WTC11 (cell line): ENCODE results near the gene FBRS.

Source experiments
- ESRRA ChIP-seq: sonication (generic); formaldehyde crosslinking; IDR thresholded peaks from 2 replicates; pipeline ENCODE4 v1.8.1; 2022; ENCODE audit warnings: mild to moderate bottlenecking, missing genetic modification reagents, borderline replicate concordance
- MAX ChIP-seq: sonication (generic); formaldehyde crosslinking; IDR thresholded peaks from 2 replicates; pipeline ENCODE4 v1.8.0; 2022; ENCODE audit warnings: mild to moderate bottlenecking, missing genetic modification reagents
- NFYB ChIP-seq: sonication (generic); formaldehyde crosslinking; conservative IDR thresholded peaks from 2 replicates; pipeline ENCODE4 v1.8.0; 2022; ENCODE audit warnings: low read depth, missing genetic modification reagents
- SMAD3 ChIP-seq: sonication (generic); formaldehyde crosslinking; IDR thresholded peaks from 2 replicates; pipeline ENCODE4 v1.8.0; 2022; ENCODE audit warnings: missing genetic modification reagents, mild to moderate bottlenecking, borderline replicate concordance
- SMAD4 ChIP-seq: sonication (generic); formaldehyde crosslinking; IDR thresholded peaks from 2 replicates; pipeline ENCODE4 v1.8.0; 2022; ENCODE audit warnings: mild to moderate bottlenecking, missing genetic modification reagents
- ZBTB21 ChIP-seq: sonication (generic); formaldehyde crosslinking; IDR thresholded peaks from 2 replicates; pipeline ENCODE4 v1.8.1; 2023; ENCODE audit warnings: mild to moderate bottlenecking, missing genetic modification reagents, borderline replicate concordance
- ZNF121 ChIP-seq: sonication (generic); formaldehyde crosslinking; IDR thresholded peaks from 2 replicates; pipeline ENCODE4 v1.8.0; 2023; ENCODE audit warnings: missing genetic modification reagents
- ZNF281 ChIP-seq: sonication (generic); formaldehyde crosslinking; IDR thresholded peaks from 2 replicates; pipeline ENCODE4 v1.8.0; 2023; ENCODE audit warnings: mild to moderate bottlenecking, missing genetic modification reagents
- TF ChIP-seq, protein P1 (sequence below): fragments of 200-600 bp; IDR thresholded peaks from 2 replicates; pipeline ENCODE4 v1.8.0; 2022; ENCODE audit warnings: antibody characterized with exemption
- TF ChIP-seq, protein P2 (sequence below): sonication (generic); formaldehyde crosslinking; IDR thresholded peaks from 2 replicates; pipeline ENCODE4 v1.8.1; 2023; ENCODE audit warnings: mild to moderate bottlenecking, missing genetic modification reagents
- TF ChIP-seq, protein P3 (sequence below): sonication (generic); formaldehyde crosslinking; IDR thresholded peaks from 2 replicates; pipeline ENCODE4 v1.8.1; 2023; ENCODE audit warnings: mild to moderate bottlenecking, moderate library complexity, missing genetic modification reagents
- TF ChIP-seq, protein P4 (sequence below): sonication (generic); formaldehyde crosslinking; IDR thresholded peaks from 2 replicates; pipeline ENCODE4 v1.8.0; 2022; ENCODE audit warnings: missing genetic modification reagents
- TF ChIP-seq, protein P5 (sequence below): sonication (generic); formaldehyde crosslinking; IDR thresholded peaks from 2 replicates; pipeline ENCODE4 v1.8.1; 2023; ENCODE audit warnings: mild to moderate bottlenecking, missing genetic modification reagents, moderate library complexity

DNA sequence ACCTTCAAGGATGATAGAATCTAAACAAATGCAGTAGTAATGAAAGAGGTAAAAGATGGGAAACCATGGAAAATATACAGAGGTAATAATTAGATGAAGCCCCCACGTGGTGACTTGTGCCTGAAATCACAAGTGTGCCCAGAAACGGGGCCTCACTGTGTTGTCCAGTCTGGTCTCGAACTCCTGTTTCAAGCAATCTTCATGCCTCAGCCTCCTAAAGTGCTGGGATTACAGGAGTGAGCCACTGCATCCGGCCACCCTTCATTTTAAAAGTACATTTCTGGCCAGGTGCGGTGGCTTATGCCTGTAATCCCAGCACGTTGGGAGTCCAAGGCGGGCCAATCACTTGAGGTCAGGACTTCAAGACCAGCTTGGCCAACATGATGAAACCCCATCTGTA is 21.6 kb upstream of the FBRS start:
- TF ChIP-seq, protein P1, sequence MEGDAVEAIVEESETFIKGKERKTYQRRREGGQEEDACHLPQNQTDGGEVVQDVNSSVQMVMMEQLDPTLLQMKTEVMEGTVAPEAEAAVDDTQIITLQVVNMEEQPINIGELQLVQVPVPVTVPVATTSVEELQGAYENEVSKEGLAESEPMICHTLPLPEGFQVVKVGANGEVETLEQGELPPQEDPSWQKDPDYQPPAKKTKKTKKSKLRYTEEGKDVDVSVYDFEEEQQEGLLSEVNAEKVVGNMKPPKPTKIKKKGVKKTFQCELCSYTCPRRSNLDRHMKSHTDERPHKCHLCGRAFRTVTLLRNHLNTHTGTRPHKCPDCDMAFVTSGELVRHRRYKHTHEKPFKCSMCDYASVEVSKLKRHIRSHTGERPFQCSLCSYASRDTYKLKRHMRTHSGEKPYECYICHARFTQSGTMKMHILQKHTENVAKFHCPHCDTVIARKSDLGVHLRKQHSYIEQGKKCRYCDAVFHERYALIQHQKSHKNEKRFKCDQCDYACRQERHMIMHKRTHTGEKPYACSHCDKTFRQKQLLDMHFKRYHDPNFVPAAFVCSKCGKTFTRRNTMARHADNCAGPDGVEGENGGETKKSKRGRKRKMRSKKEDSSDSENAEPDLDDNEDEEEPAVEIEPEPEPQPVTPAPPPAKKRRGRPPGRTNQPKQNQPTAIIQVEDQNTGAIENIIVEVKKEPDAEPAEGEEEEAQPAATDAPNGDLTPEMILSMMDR = no peak
- TF ChIP-seq, protein P2, sequence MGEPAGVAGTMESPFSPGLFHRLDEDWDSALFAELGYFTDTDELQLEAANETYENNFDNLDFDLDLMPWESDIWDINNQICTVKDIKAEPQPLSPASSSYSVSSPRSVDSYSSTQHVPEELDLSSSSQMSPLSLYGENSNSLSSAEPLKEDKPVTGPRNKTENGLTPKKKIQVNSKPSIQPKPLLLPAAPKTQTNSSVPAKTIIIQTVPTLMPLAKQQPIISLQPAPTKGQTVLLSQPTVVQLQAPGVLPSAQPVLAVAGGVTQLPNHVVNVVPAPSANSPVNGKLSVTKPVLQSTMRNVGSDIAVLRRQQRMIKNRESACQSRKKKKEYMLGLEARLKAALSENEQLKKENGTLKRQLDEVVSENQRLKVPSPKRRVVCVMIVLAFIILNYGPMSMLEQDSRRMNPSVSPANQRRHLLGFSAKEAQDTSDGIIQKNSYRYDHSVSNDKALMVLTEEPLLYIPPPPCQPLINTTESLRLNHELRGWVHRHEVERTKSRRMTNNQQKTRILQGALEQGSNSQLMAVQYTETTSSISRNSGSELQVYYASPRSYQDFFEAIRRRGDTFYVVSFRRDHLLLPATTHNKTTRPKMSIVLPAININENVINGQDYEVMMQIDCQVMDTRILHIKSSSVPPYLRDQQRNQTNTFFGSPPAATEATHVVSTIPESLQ (CRISPR knock-in tag) = no peak
- TF ChIP-seq NFYB (CRISPR knock-in tag) (no peak), SMAD3 (CRISPR knock-in tag) (no peak), ZBTB21 (CRISPR knock-in tag) (no peak), ESRRA (CRISPR knock-in tag) (no peak), SMAD4 (CRISPR knock-in tag) (no peak), ZNF121 (no peak), ZNF281 (CRISPR knock-in tag) (no peak), MAX (CRISPR knock-in tag) (no peak)
- TF ChIP-seq, protein P3, sequence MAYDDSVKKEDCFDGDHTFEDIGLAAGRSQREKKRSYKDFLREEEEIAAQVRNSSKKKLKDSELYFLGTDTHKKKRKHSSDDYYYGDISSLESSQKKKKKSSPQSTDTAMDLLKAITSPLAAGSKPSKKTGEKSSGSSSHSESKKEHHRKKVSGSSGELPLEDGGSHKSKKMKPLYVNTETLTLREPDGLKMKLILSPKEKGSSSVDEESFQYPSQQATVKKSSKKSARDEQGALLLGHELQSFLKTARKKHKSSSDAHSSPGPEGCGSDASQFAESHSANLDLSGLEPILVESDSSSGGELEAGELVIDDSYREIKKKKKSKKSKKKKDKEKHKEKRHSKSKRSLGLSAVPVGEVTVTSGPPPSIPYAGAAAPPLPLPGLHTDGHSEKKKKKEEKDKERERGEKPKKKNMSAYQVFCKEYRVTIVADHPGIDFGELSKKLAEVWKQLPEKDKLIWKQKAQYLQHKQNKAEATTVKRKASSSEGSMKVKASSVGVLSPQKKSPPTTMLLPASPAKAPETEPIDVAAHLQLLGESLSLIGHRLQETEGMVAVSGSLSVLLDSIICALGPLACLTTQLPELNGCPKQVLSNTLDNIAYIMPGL (CRISPR knock-in tag) = no peak
- TF ChIP-seq, protein P4, sequence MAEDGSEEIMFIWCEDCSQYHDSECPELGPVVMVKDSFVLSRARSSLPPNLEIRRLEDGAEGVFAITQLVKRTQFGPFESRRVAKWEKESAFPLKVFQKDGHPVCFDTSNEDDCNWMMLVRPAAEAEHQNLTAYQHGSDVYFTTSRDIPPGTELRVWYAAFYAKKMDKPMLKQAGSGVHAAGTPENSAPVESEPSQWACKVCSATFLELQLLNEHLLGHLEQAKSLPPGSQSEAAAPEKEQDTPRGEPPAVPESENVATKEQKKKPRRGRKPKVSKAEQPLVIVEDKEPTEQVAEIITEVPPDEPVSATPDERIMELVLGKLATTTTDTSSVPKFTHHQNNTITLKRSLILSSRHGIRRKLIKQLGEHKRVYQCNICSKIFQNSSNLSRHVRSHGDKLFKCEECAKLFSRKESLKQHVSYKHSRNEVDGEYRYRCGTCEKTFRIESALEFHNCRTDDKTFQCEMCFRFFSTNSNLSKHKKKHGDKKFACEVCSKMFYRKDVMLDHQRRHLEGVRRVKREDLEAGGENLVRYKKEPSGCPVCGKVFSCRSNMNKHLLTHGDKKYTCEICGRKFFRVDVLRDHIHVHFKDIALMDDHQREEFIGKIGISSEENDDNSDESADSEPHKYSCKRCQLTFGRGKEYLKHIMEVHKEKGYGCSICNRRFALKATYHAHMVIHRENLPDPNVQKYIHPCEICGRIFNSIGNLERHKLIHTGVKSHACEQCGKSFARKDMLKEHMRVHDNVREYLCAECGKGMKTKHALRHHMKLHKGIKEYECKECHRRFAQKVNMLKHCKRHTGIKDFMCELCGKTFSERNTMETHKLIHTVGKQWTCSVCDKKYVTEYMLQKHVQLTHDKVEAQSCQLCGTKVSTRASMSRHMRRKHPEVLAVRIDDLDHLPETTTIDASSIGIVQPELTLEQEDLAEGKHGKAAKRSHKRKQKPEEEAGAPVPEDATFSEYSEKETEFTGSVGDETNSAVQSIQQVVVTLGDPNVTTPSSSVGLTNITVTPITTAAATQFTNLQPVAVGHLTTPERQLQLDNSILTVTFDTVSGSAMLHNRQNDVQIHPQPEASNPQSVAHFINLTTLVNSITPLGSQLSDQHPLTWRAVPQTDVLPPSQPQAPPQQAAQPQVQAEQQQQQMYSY = no peak
- TF ChIP-seq, protein P5, sequence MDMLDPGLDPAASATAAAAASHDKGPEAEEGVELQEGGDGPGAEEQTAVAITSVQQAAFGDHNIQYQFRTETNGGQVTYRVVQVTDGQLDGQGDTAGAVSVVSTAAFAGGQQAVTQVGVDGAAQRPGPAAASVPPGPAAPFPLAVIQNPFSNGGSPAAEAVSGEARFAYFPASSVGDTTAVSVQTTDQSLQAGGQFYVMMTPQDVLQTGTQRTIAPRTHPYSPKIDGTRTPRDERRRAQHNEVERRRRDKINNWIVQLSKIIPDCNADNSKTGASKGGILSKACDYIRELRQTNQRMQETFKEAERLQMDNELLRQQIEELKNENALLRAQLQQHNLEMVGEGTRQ = no peak
